ENCODE measurements around the gene TTF1. TPM values are rescaled to one million over a fixed set of nuclear protein-coding genes. Genes with fewer than 3 reads are reported as not detected.

TTF1 gene
- total RNA-seq, 1 donor from 2014 or later: 12.3 TPM

DNA sequence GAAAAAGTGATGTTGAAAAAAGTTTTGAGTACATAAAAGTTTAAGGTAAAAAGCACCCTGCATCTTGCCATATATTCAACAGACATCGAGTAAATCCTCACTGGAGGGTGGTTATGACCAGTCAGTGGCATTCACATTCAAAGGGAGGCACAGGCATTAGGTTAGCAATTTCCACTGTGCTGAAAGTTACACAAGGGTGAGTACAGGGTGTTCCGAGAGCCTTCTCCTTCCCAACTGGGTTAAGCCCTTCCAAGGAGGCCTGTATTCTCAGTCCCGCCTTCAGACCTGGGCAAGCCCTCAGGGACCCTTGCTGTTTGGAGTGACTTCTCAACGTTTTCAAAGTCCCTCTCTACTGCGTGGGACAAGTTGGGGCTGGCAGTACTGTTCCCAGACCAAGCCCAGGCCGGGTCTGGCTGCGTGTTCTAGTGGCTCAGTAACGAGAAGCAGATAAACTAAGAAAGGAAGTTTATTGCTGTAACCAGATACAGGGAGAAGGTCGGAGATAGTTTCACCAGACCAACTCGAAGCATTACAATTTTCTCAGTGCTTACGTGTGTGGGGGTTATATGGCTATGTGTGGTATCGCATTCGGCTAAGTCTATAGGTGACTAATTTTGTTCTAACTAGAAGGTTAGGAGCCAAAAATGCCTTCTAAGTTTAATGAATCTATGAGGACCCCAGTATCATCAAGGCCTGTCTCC lies 38.9 kb downstream of the TTF1 start:
- H3K9me3 ChIP-seq: no peaks in the 10 kb centered on the region
- no peaks in the 10 kb centered on the region for H3K27me3 ChIP-seq (ENCODE audit: low read depth)
- no peak overlapping the region for H3K27ac ChIP-seq
- TF ChIP-seq, protein P1, sequence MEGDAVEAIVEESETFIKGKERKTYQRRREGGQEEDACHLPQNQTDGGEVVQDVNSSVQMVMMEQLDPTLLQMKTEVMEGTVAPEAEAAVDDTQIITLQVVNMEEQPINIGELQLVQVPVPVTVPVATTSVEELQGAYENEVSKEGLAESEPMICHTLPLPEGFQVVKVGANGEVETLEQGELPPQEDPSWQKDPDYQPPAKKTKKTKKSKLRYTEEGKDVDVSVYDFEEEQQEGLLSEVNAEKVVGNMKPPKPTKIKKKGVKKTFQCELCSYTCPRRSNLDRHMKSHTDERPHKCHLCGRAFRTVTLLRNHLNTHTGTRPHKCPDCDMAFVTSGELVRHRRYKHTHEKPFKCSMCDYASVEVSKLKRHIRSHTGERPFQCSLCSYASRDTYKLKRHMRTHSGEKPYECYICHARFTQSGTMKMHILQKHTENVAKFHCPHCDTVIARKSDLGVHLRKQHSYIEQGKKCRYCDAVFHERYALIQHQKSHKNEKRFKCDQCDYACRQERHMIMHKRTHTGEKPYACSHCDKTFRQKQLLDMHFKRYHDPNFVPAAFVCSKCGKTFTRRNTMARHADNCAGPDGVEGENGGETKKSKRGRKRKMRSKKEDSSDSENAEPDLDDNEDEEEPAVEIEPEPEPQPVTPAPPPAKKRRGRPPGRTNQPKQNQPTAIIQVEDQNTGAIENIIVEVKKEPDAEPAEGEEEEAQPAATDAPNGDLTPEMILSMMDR (IDR thresholded peaks at IDR 0.05): no peak
- ATAC-seq (peak; percentile 68 to 78), DNase-seq (no peak)
- H3K4me3 ChIP-seq: no peak overlapping the region
- H3K4me1 ChIP-seq: peaks cover 15% of the 10 kb centered on the region
- no peaks in the 10 kb centered on the region for H3K36me3 ChIP-seq
- intact Hi-C loops (cut with DNase I): no loop called here

DNA sequence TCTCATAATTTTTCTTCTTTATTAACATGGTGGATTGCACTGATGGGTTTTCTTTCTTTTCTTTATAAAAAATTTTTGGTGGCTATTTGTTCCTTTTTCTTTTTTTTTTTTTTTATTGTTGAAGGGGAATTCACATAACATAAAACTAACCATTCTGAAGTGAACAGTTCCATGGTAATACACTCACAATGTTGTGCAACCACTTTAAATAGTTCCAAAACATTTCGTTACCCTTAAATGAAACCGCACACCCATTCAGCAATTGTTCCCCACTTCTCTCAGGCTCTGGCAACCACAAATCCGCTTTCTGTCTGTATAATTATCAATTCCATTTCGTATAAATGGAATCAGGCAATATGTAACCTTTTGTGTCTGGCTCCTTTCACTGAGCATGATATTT lies 40.2 kb downstream of the TTF1 start:
- Histone ChIP-seq H3K9me3 (no peaks in the 10 kb centered on the region), H3K36me3 (no peaks in the 10 kb centered on the region), H3K27ac (no peak overlapping the region), H3K27me3 (ENCODE audit: low read depth) (no peaks in the 10 kb centered on the region), H3K4me3 (no peak overlapping the region), H3K4me1 (peaks cover 3% of the 10 kb centered on the region)
- intact Hi-C loops (cut with DNase I): no loop called here
- ATAC-seq (peak in 1 of 2 donors; percentile 58), DNase-seq (no peak)
- TF ChIP-seq, protein P1 (IDR thresholded peaks at IDR 0.05): no peak

DNA sequence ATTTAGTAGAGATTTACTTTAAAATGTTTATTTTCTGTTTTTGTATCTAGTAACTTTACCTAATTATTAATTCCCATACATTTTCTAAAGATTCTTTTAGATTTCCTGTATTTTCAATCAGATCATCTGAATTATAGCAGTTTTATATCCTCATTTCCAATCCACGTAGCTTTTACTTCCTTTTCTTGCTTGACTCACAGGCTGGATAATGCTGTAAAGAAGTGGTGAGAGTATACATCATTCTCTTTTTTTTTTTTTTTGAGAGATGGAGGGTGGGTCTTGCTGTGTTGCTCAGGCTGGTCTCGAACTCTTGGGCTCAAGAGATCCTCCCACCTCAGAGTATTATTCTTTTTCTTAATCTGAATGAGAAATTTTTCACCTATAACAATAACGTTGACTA lies 40.7 kb downstream of the TTF1 start:
- TF ChIP-seq, protein P1 (IDR thresholded peaks at IDR 0.05): no peak
- H3K4me1 ChIP-seq: peaks cover 3% of the 10 kb centered on the region
- no peak overlapping the region for H3K4me3 ChIP-seq
- DNase-seq: no peak
- H3K27me3 ChIP-seq (ENCODE audit: low read depth): no peaks in the 10 kb centered on the region
- intact Hi-C loops (cut with DNase I): no loop called here
- no peak for ATAC-seq
- H3K36me3 ChIP-seq: no peaks in the 10 kb centered on the region
- H3K27ac ChIP-seq: no peak overlapping the region
- H3K9me3 ChIP-seq: no peaks in the 10 kb centered on the region

DNA sequence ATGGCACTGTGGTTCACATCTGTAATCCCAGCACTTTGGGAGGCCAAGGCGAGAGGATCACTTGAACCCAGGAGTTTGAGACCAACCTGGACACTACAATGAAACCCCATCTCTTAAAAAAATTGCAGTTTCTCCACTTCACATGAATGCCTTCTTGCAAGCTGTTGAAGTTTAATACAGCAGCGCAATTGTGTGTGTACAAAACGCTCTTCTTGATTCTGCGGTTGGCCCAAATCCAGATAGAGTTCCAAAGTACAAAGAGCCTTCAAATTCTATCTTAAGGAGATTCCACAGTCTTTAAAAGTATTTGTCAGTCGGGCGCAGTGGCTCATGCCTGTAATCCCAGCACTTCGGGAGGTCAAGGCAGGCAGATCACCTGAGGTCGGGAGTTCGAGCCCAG lies 42.6 kb downstream of the TTF1 start:
- ATAC-seq (no peak), DNase-seq (no peak)
- intact Hi-C loops (cut with DNase I): no loop called here
- Histone ChIP-seq H3K4me1 (peaks cover 3% of the 10 kb centered on the region), H3K27ac (no peak overlapping the region), H3K9me3 (no peaks in the 10 kb centered on the region), H3K4me3 (no peak overlapping the region), H3K27me3 (ENCODE audit: low read depth) (no peaks in the 10 kb centered on the region), H3K36me3 (no peaks in the 10 kb centered on the region)
- TF ChIP-seq, protein P1 (IDR thresholded peaks at IDR 0.05): no peak

DNA sequence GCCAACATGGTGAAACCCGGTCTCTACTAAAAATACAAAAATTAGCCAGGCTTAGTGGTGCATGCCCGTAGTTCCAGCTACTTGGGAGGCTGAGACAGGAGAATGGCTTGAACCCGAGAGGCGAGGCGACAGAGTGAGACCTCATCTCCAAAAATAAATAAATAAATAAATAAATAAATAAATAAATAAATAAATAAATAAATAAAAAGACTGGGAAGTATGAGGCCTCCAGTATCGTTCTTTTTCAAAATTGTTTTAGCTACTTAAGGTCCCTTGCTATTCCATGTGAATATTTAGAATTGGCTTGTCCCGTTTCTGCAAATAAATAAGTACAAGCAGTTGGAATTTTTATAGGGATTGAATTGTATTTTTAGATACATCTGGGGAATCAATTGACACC lies 48.9 kb downstream of the TTF1 start:
- H3K4me3 ChIP-seq: no peak overlapping the region
- H3K27me3 ChIP-seq (ENCODE audit: low read depth): no peaks in the 10 kb centered on the region
- peaks cover 8% of the 10 kb centered on the region for H3K36me3 ChIP-seq
- DNase-seq (no peak), ATAC-seq (no peak)
- H3K9me3 ChIP-seq: no peaks in the 10 kb centered on the region
- H3K27ac ChIP-seq: no peak overlapping the region
- intact Hi-C loops (cut with DNase I): no loop called here
- H3K4me1 ChIP-seq: peaks cover 13% of the 10 kb centered on the region
- TF ChIP-seq, protein P1 (IDR thresholded peaks at IDR 0.05): no peak
